CD4-positive, alpha-beta T cell (primary cell): ENCODE measurements around the gene KCNJ10. TPM values are rescaled to one million over a fixed set of nuclear protein-coding genes. Genes with fewer than 3 reads are reported as not detected.

Experiments used
- ATAC-seq: fragments of 200-7000 bp; cut with Tn5 transposase; one replicate; pipeline ENCODE4 v1.10.0; 2022; ENCODE audit warnings: mild to moderate bottlenecking; ENCODE audit not compliant: poor library complexity
- CTCF ChIA-PET: fragments of 350-600 bp; sonication (Branson Sonifier 250); formaldehyde crosslinking; loops from one replicate; lab custom pipeline; 2021; ENCODE audit warnings: antibody characterized with exemption, inconsistent platforms; lab: Charles Lee
- POLR2A ChIA-PET: fragments of 350-600 bp; sonication (Branson Sonifier 250); formaldehyde crosslinking; loops from one replicate; lab custom pipeline; 2021; ENCODE audit warnings: antibody characterized with exemption, inconsistent platforms; lab: Charles Lee
- DNase-seq, 14 experiments: peaks; one replicate each; pipeline ENCODE4 v3.0.0-alpha.2; 2013 to 2020; ENCODE audit warnings: mixed read lengths in 2 of 14
- H3K27ac ChIP-seq, 2 donors: one replicate each; pipeline versions ENCODE4 v1.5.1 to v1.7.0; 2013; ENCODE audit warnings: low read length in 2 of 2, low read depth in 1 of 2, mild to moderate bottlenecking in 1 of 2
- H3K27me3 ChIP-seq, 2 experiments: 1 replicate in 1 of 2; 2 replicates in 1 of 2; pipeline versions ENCODE4 v1.6.1 to v1.7.0; 2013; ENCODE audit warnings: low read length in 2 of 2, control low read depth in 1 of 2, mild to moderate bottlenecking in 1 of 2, moderate library complexity in 1 of 2; ENCODE audit not compliant: insufficient read depth in 2 of 2, control insufficient read depth in 1 of 2
- H3K36me3 ChIP-seq: one replicate; pipeline ENCODE4 v1.6.1; 2013; ENCODE audit warnings: low read length, control low read depth; ENCODE audit not compliant: insufficient read depth
- H3K4me1 ChIP-seq: one replicate; pipeline ENCODE4 v1.6.1; 2013; ENCODE audit warnings: low read length, control low read depth; ENCODE audit not compliant: insufficient read depth
- H3K4me3 ChIP-seq: one replicate; pipeline ENCODE4 v1.5.1; 2013; ENCODE audit warnings: mild to moderate bottlenecking, low read length, moderate library complexity
- H3K9me3 ChIP-seq, 2 experiments: 1 replicate in 1 of 2; 2 replicates in 1 of 2; pipeline versions ENCODE4 v1.6.1 to v1.7.0; 2013; ENCODE audit warnings: low read length in 2 of 2, mild to moderate bottlenecking in 2 of 2, control low read depth in 1 of 2, moderate library complexity in 1 of 2; ENCODE audit not compliant: control insufficient read depth in 1 of 2, insufficient read depth in 1 of 2
- H3K27ac Mint-ChIP-seq: one replicate; pipeline ENCODE4 v1.8.0; 2020; ENCODE audit warnings: mixed read lengths
- H3K27me3 Mint-ChIP-seq: one replicate; pipeline ENCODE4 v1.8.0; 2021; ENCODE audit warnings: mixed read lengths
- H3K36me3 Mint-ChIP-seq: one replicate; pipeline ENCODE4 v1.8.0; 2021; ENCODE audit warnings: low read depth, mixed read lengths
- H3K4me1 Mint-ChIP-seq: one replicate; pipeline ENCODE4 v1.8.0; 2021; ENCODE audit warnings: low read depth, mixed read lengths
- H3K4me3 Mint-ChIP-seq: one replicate; pipeline ENCODE4 v1.8.0; 2020; ENCODE audit warnings: mild to moderate bottlenecking, mixed read lengths
- H3K9me3 Mint-ChIP-seq: one replicate; pipeline ENCODE4 v1.8.0; 2020; ENCODE audit warnings: mixed read lengths
- CTCF ChIP-seq: fragments of 200-600 bp; IDR thresholded peaks from one replicate; pipeline ENCODE4 v1.8.0; 2022; ENCODE audit warnings: antibody characterized with exemption, mild to moderate bottlenecking
- intact Hi-C, 2 experiments: fragments of 100-400 bp; cut with DNase I in 1 of 2; cut with micrococcal nuclease in 1 of 2; formaldehyde crosslinking; loops; one replicate each; pipeline versions ENCODE4 v1.15.1 to v1.9.0; 2023 to 2025; cut with DNase I, micrococcal nuclease
- total RNA-seq, 174 experiments: library from RNA in 2 of 174; stranded (reverse) in 2 of 174; gene quantifications; one replicate each; pipeline ENCODE4 v1.2.3 and lab custom pipeline; 2021 to 2026

The KCNJ10 gene
- total RNA-seq, 2 experiments from 2014 or later, result not detected

- H3K36me3 ChIP-seq, result no peaks in the 10 kb centered on the region
- ATAC-seq (no peak), DNase-seq (no peak)
- H3K4me3 ChIP-seq, result no peak overlapping the region
- Mint-ChIP-seq H3K27me3 (peaks cover 26% of the 10 kb centered on the region), H3K4me1 (peaks cover 6% of the 10 kb centered on the region), H3K27ac (no peak overlapping the region), H3K4me3 (no peak overlapping the region), H3K36me3 (no peaks in the 10 kb centered on the region), H3K9me3 (no peaks in the 10 kb centered on the region)
- no peak for TF ChIP-seq CTCF
- H3K9me3 ChIP-seq, result no peaks in the 10 kb centered on the region
- intact Hi-C loops, result no loop called here
- H3K27me3 ChIP-seq, result no peaks in the 10 kb centered on the region
- no peak overlapping the region for H3K27ac ChIP-seq
- ChIA-PET CTCF (no interaction called here), POLR2A (no interaction called here)
- no peaks in the 10 kb centered on the region for H3K4me1 ChIP-seq
These were observed 80.4 kb downstream of the KCNJ10 start for GRCh38 chr1:159989581-159989980.

GRCh38 chr1:159988006-159988405 is 82.0 kb downstream of the KCNJ10 start:
- no peaks in the 10 kb centered on the region for H3K9me3 Mint-ChIP-seq

DNA sequence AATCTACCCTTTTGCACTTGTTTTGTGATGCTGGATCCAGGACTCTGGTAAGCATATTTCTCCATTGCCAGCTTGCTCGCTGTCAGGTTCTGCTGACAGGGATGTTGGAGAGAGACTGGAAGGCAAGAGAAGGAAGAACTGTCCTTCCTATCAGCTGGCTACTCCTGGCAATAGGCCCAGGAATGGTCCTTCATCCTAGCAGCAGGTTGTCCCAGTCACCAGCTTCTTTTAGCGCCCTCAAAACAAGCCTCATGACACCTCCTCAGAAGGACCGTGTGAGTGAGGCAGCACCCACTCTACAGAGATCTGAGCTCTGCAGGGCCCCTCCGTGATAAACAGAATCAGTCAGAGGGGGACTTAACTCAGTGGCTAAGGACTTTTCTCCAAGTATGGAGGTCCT is 82.8 kb downstream of the KCNJ10 start:
- Mint-ChIP-seq H3K9me3 (no peaks in the 10 kb centered on the region), H3K4me1 (peaks cover 6% of the 10 kb centered on the region), H3K4me3 (no peak overlapping the region), H3K36me3 (no peaks in the 10 kb centered on the region), H3K27ac (no peak overlapping the region), H3K27me3 (peaks cover 34% of the 10 kb centered on the region)
- no peak for TF ChIP-seq CTCF
- Histone ChIP-seq H3K36me3 (no peaks in the 10 kb centered on the region), H3K9me3 (no peaks in the 10 kb centered on the region), H3K27ac (no peak overlapping the region), H3K27me3 (no peaks in the 10 kb centered on the region), H3K4me3 (no peak overlapping the region), H3K4me1 (no peaks in the 10 kb centered on the region)
- DNase-seq, result no peak
- no peak for ATAC-seq
- intact Hi-C loops, result no loop called here
- ChIA-PET CTCF (no interaction called here), POLR2A (no interaction called here)

More at GRCh38 chr1:159988006-159988405, 82.0 kb downstream of the KCNJ10 start:
- H3K36me3 ChIP-seq, result no peaks in the 10 kb centered on the region
- H3K9me3 ChIP-seq, result no peaks in the 10 kb centered on the region
- DNase-seq (no peak), ATAC-seq (no peak)
- Mint-ChIP-seq H3K4me1 (peaks cover 6% of the 10 kb centered on the region), H3K4me3 (no peak overlapping the region), H3K36me3 (no peaks in the 10 kb centered on the region), H3K27me3 (peaks cover 30% of the 10 kb centered on the region), H3K27ac (no peak overlapping the region)
- no peak for TF ChIP-seq CTCF
- ChIA-PET POLR2A (no interaction called here), CTCF (no interaction called here)
- H3K27ac ChIP-seq, result no peak overlapping the region
- intact Hi-C loops, result no loop called here
- no peaks in the 10 kb centered on the region for H3K4me1 ChIP-seq
- H3K4me3 ChIP-seq, result no peak overlapping the region
- H3K27me3 ChIP-seq, result no peaks in the 10 kb centered on the region
